ENCODE data around the gene ARHGAP15. TPM values are rescaled to one million over a fixed set of nuclear protein-coding genes. Genes with fewer than 3 reads are reported as not detected.

Gene ARHGAP15
- total RNA-seq, 1 experiment from 2014 or later = 0.42 TPM

DNA sequence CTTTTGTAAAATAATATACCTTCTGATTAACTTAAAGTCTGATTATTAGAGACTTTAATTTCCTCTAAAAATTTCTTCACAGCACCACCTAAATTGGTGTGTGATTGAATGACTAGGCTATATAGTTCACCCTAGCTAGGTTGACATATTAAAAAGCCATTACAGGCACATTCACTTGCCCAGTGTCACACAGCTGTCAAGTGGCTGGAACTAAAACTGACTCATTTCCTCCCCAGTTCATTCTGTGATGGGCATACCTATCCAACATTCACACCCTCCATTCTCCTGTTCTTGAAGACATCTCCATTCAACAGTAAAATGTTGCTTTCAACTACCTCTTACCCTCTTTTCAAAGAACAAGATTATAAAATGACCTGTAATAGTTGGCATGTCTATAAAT, 334.5 kb downstream of the ARHGAP15 start (continued):
- TF ChIP-seq, protein P1, sequence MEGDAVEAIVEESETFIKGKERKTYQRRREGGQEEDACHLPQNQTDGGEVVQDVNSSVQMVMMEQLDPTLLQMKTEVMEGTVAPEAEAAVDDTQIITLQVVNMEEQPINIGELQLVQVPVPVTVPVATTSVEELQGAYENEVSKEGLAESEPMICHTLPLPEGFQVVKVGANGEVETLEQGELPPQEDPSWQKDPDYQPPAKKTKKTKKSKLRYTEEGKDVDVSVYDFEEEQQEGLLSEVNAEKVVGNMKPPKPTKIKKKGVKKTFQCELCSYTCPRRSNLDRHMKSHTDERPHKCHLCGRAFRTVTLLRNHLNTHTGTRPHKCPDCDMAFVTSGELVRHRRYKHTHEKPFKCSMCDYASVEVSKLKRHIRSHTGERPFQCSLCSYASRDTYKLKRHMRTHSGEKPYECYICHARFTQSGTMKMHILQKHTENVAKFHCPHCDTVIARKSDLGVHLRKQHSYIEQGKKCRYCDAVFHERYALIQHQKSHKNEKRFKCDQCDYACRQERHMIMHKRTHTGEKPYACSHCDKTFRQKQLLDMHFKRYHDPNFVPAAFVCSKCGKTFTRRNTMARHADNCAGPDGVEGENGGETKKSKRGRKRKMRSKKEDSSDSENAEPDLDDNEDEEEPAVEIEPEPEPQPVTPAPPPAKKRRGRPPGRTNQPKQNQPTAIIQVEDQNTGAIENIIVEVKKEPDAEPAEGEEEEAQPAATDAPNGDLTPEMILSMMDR (IDR thresholded peaks at IDR 0.05 in 2 of 3, conservative IDR thresholded peaks at IDR 0.05 in 1 of 3; ENCODE audit: borderline replicate concordance in 1 of 3, insufficient read depth in 1 of 3, low read depth in 2 of 3, low read length in 2 of 3) = no peak
- no peak for TF ChIP-seq SIN3A (IDR thresholded peaks at IDR 0.05; ENCODE audit: low read depth)

GRCh38 chr2:143466391-143466790, 337.2 kb downstream of the ARHGAP15 start:
- H3K4me2 ChIP-seq (ENCODE audit: low read length) = no peak overlapping the region
- no TSS peak for BruUV-seq (replicated peaks)
- H2AFZ ChIP-seq (ENCODE audit: low read depth, low read length, poor library complexity, severe bottlenecking) = no peak overlapping the region
- no peak overlapping the region for H3K4me3 ChIP-seq (replicated peaks in 1 of 2; ENCODE audit: low read depth in 1 of 2, low read length in 2 of 2)
- H3K36me3 ChIP-seq (ENCODE audit: control insufficient read depth in 1 of 2, insufficient read depth in 2 of 2, low read length in 2 of 2) = no peaks in the 10 kb centered on the region
- no peak overlapping the region for H3K9ac ChIP-seq (ENCODE audit: low read length)
- H3K27ac ChIP-seq (ENCODE audit: low read depth, low read length) = no peak overlapping the region
- POLR2A ChIA-PET = no interaction called here
- H3K27me3 ChIP-seq (ENCODE audit: insufficient read depth, low read length) = no peaks in the 10 kb centered on the region
- RAD21 ChIA-PET (ENCODE audit: low non-redundant PET in 1 of 2, low total read pairs in 2 of 2, uncharacterized antibody in 2 of 2, unreplicated experiment in 2 of 2) = no interaction called here
- H3K4me1 ChIP-seq (ENCODE audit: control insufficient read depth in 1 of 2, insufficient read depth in 2 of 2, low read length in 2 of 2) = no peaks in the 10 kb centered on the region
- intact Hi-C loops (cut with micrococcal nuclease) = no loop called here
- no peaks in the 10 kb centered on the region for H4K20me1 ChIP-seq (ENCODE audit: insufficient read depth)
- no peak for DNase-seq (ENCODE audit: low read depth, low spot score)
- TF ChIP-seq CBX3 (IDR thresholded peaks at IDR 0.05; ENCODE audit: low read depth) (no peak), SP1 (IDR thresholded peaks at IDR 0.05; ENCODE audit: low read depth) (no peak), RAD21 (IDR thresholded peaks at IDR 0.05; ENCODE audit: low read depth) (no peak), CEBPB (IDR thresholded peaks at IDR 0.05; ENCODE audit: low read depth) (no peak)
- no peak for ATAC-seq
- CTCF ChIA-PET = no interaction called here
- no peaks in the 10 kb centered on the region for H3K79me2 ChIP-seq (ENCODE audit: insufficient read depth, low read length)
- H3K9me3 ChIP-seq (ENCODE audit: control insufficient read depth in 1 of 2, insufficient read depth in 1 of 2, low read depth in 1 of 2, low read length in 2 of 2) = no peaks in the 10 kb centered on the region
- H3K9me2 ChIP-seq (ENCODE audit: insufficient read depth) = no peaks in the 10 kb centered on the region

- Histone ChIP-seq H3K4me2 (ENCODE audit: low read length) (no peak overlapping the region), H3K36me3 (ENCODE audit: control insufficient read depth in 1 of 2, insufficient read depth in 2 of 2, low read length in 2 of 2) (no peaks in the 10 kb centered on the region), H3K9me3 (ENCODE audit: control insufficient read depth in 1 of 2, insufficient read depth in 1 of 2, low read depth in 1 of 2, low read length in 2 of 2) (no peaks in the 10 kb centered on the region), H3K4me1 (ENCODE audit: control insufficient read depth in 1 of 2, insufficient read depth in 2 of 2, low read length in 2 of 2) (no peaks in the 10 kb centered on the region), H3K27me3 (ENCODE audit: insufficient read depth, low read length) (no peaks in the 10 kb centered on the region), H3K9me2 (ENCODE audit: insufficient read depth) (no peaks in the 10 kb centered on the region), H2AFZ (ENCODE audit: low read depth, low read length, poor library complexity, severe bottlenecking) (no peak overlapping the region), H3K4me3 (replicated peaks in 1 of 2; ENCODE audit: low read depth in 1 of 2, low read length in 2 of 2) (no peak overlapping the region), H3K79me2 (ENCODE audit: insufficient read depth, low read length) (no peaks in the 10 kb centered on the region), H4K20me1 (ENCODE audit: insufficient read depth) (no peaks in the 10 kb centered on the region), H3K9ac (ENCODE audit: low read length) (no peak overlapping the region), H3K27ac (ENCODE audit: low read depth, low read length) (no peak overlapping the region)
- intact Hi-C loops (cut with micrococcal nuclease) = no loop called here
- DNase-seq (ENCODE audit: low read depth, low spot score) (no peak), ATAC-seq (no peak)
- ChIA-PET RAD21 (ENCODE audit: low non-redundant PET in 1 of 2, low total read pairs in 2 of 2, uncharacterized antibody in 2 of 2, unreplicated experiment in 2 of 2) (no interaction called here), CTCF (no interaction called here), POLR2A (no interaction called here)
- no TSS peak for BruUV-seq (replicated peaks)
- TF ChIP-seq FOSL1 (IDR thresholded peaks at IDR 0.05; ENCODE audit: low read depth) (no peak), EZH2phosphoT487 (IDR thresholded peaks at IDR 0.05; ENCODE audit: borderline replicate concordance) (no peak), TCF7L2 (IDR thresholded peaks at IDR 0.05; ENCODE audit: borderline replicate concordance, extremely low read depth, insufficient read depth, insufficient read length) (no peak), SP1 (IDR thresholded peaks at IDR 0.05; ENCODE audit: low read depth) (no peak), ZNF274 (IDR thresholded peaks at IDR 0.05; ENCODE audit: low read depth, low read length) (no peak), ZFX (IDR thresholded peaks at IDR 0.05) (no peak), CEBPB (IDR thresholded peaks at IDR 0.05; ENCODE audit: low read depth) (no peak), EGR1 (IDR thresholded peaks at IDR 0.05; ENCODE audit: low read depth) (no peak), MAX (IDR thresholded peaks at IDR 0.05) (no peak), SIN3A (IDR thresholded peaks at IDR 0.05; ENCODE audit: low read depth) (no peak), JUND (IDR thresholded peaks at IDR 0.05) (no peak), RAD21 (IDR thresholded peaks at IDR 0.05; ENCODE audit: low read depth) (no peak)
- TF ChIP-seq, protein P2, sequence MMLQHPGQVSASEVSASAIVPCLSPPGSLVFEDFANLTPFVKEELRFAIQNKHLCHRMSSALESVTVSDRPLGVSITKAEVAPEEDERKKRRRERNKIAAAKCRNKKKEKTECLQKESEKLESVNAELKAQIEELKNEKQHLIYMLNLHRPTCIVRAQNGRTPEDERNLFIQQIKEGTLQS (IDR thresholded peaks at IDR 0.05) = no peak
- TF ChIP-seq, protein P3, sequence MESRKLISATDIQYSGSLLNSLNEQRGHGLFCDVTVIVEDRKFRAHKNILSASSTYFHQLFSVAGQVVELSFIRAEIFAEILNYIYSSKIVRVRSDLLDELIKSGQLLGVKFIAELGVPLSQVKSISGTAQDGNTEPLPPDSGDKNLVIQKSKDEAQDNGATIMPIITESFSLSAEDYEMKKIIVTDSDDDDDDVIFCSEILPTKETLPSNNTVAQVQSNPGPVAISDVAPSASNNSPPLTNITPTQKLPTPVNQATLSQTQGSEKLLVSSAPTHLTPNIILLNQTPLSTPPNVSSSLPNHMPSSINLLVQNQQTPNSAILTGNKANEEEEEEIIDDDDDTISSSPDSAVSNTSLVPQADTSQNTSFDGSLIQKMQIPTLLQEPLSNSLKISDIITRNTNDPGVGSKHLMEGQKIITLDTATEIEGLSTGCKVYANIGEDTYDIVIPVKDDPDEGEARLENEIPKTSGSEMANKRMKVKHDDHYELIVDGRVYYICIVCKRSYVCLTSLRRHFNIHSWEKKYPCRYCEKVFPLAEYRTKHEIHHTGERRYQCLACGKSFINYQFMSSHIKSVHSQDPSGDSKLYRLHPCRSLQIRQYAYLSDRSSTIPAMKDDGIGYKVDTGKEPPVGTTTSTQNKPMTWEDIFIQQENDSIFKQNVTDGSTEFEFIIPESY (IDR thresholded peaks at IDR 0.05; ENCODE audit: extremely low read depth, insufficient replicate concordance, low read length) = no peak
Observed at GRCh38 chr2:143467011-143467410, 337.8 kb downstream of the ARHGAP15 start.
